Skeletal muscle satellite cell (primary cell): Measurements from ENCODE around the gene BPIFB2.

ENCODE experiments used
- H3K27me3 ChIP-seq: 2 replicates; pipeline ENCODE4 v1.7.0; 2013; ENCODE audit warnings: low read length; ENCODE audit not compliant: control insufficient read depth, insufficient read depth
- H3K36me3 ChIP-seq: 2 replicates; pipeline ENCODE4 v1.7.0; 2013; ENCODE audit warnings: mild to moderate bottlenecking, control low read depth, low read length; ENCODE audit not compliant: insufficient read depth
- H3K4me1 ChIP-seq: 2 replicates; pipeline ENCODE4 v1.7.0; 2013; ENCODE audit warnings: low read length; ENCODE audit not compliant: control insufficient read depth, insufficient read depth
- H3K4me2 ChIP-seq: 2 replicates; pipeline ENCODE4 v1.7.0; 2013; ENCODE audit warnings: mild to moderate bottlenecking, low read length
- H3K4me3 ChIP-seq: 2 replicates; pipeline ENCODE4 v1.7.0; 2013; ENCODE audit warnings: low read length
- H3K9ac ChIP-seq: 2 replicates; pipeline ENCODE4 v1.7.0; 2013; ENCODE audit warnings: mild to moderate bottlenecking, low read depth, low read length, moderate library complexity
- H3K9me3 ChIP-seq: replicated peaks from 2 replicates; pipeline ENCODE4 v1.7.0; 2013; ENCODE audit warnings: mild to moderate bottlenecking, control low read depth, low read length

BPIFB2 gene

GRCh38 chr20:32989507-32990283 is 17.8 kb upstream of the BPIFB2 start:
- H3K27me3 ChIP-seq = peaks cover 18% of the 10 kb centered on the region
- no peaks in the 10 kb centered on the region for H3K4me1 ChIP-seq
- no peak overlapping the region for H3K4me3 ChIP-seq
- no peak overlapping the region for H3K9ac ChIP-seq
- no peak overlapping the region for H3K4me2 ChIP-seq
- no peaks in the 10 kb centered on the region for H3K9me3 ChIP-seq
- no peaks in the 10 kb centered on the region for H3K36me3 ChIP-seq

GRCh38 chr20:32990426-32990825 is 17.1 kb upstream of the BPIFB2 start:
- peaks cover 18% of the 10 kb centered on the region for H3K27me3 ChIP-seq
- no peaks in the 10 kb centered on the region for H3K4me1 ChIP-seq
- no peaks in the 10 kb centered on the region for H3K36me3 ChIP-seq
- H3K9ac ChIP-seq = no peak overlapping the region
- no peak overlapping the region for H3K4me3 ChIP-seq
- no peak overlapping the region for H3K4me2 ChIP-seq
- no peaks in the 10 kb centered on the region for H3K9me3 ChIP-seq

GRCh38 chr20:32991383-32991782 is 16.1 kb upstream of the BPIFB2 start:
- Histone ChIP-seq H3K27me3 (peaks cover 16% of the 10 kb centered on the region), H3K4me1 (no peaks in the 10 kb centered on the region), H3K4me2 (no peak overlapping the region), H3K36me3 (no peaks in the 10 kb centered on the region), H3K9ac (no peak overlapping the region), H3K4me3 (no peak overlapping the region), H3K9me3 (no peaks in the 10 kb centered on the region)

GRCh38 chr20:32991792-32992641 is 15.5 kb upstream of the BPIFB2 start:
- Histone ChIP-seq H3K27me3 (peaks cover 16% of the 10 kb centered on the region), H3K36me3 (no peaks in the 10 kb centered on the region), H3K9ac (no peak overlapping the region), H3K4me3 (no peak overlapping the region), H3K4me2 (no peak overlapping the region), H3K9me3 (no peaks in the 10 kb centered on the region), H3K4me1 (no peaks in the 10 kb centered on the region)

GRCh38 chr20:32993496-32994050 is 13.9 kb upstream of the BPIFB2 start:
- H3K27me3 ChIP-seq = peaks cover 19% of the 10 kb centered on the region
- H3K4me2 ChIP-seq = no peak overlapping the region
- no peak overlapping the region for H3K9ac ChIP-seq
- no peaks in the 10 kb centered on the region for H3K36me3 ChIP-seq
- no peaks in the 10 kb centered on the region for H3K9me3 ChIP-seq
- H3K4me1 ChIP-seq = no peaks in the 10 kb centered on the region
- H3K4me3 ChIP-seq = no peak overlapping the region

GRCh38 chr20:32995802-32996201 is 11.7 kb upstream of the BPIFB2 start:
- peaks cover 15% of the 10 kb centered on the region for H3K27me3 ChIP-seq

GRCh38 chr20:32997431-32997830 is 10.1 kb upstream of the BPIFB2 start:
- H3K36me3 ChIP-seq = no peaks in the 10 kb centered on the region
- H3K4me2 ChIP-seq = no peak overlapping the region
- no peaks in the 10 kb centered on the region for H3K9me3 ChIP-seq
- no peak overlapping the region for H3K4me3 ChIP-seq
- no peak overlapping the region for H3K9ac ChIP-seq
- H3K27me3 ChIP-seq = peaks cover 7% of the 10 kb centered on the region
- H3K4me1 ChIP-seq = no peaks in the 10 kb centered on the region

More at GRCh38 chr20:32995802-32996201, 11.7 kb upstream of the BPIFB2 start:
- no peak overlapping the region for H3K9ac ChIP-seq
- H3K4me2 ChIP-seq = no peak overlapping the region
- H3K4me1 ChIP-seq = no peaks in the 10 kb centered on the region
- no peaks in the 10 kb centered on the region for H3K36me3 ChIP-seq
- H3K4me3 ChIP-seq = no peak overlapping the region
- no peaks in the 10 kb centered on the region for H3K9me3 ChIP-seq

- Histone ChIP-seq H3K4me1 (no peaks in the 10 kb centered on the region), H3K4me3 (no peak overlapping the region), H3K36me3 (no peaks in the 10 kb centered on the region), H3K27me3 (peaks cover 3% of the 10 kb centered on the region), H3K4me2 (no peak overlapping the region), H3K9ac (no peak overlapping the region), H3K9me3 (no peaks in the 10 kb centered on the region)
These were observed 7.8 kb upstream of the BPIFB2 start for GRCh38 chr20:32999603-33000250.

GRCh38 chr20:33000802-33001466 is 6.6 kb upstream of the BPIFB2 start:
- H3K4me2 ChIP-seq = no peak overlapping the region
- no peak overlapping the region for H3K9ac ChIP-seq
- H3K9me3 ChIP-seq = no peaks in the 10 kb centered on the region
- H3K36me3 ChIP-seq = no peaks in the 10 kb centered on the region
- H3K4me1 ChIP-seq = no peaks in the 10 kb centered on the region
- H3K4me3 ChIP-seq = no peak overlapping the region
- peaks cover 3% of the 10 kb centered on the region for H3K27me3 ChIP-seq

GRCh38 chr20:33002087-33002808 is 5.3 kb upstream of the BPIFB2 start:
- Histone ChIP-seq H3K9me3 (no peaks in the 10 kb centered on the region), H3K4me1 (no peaks in the 10 kb centered on the region), H3K4me2 (no peak overlapping the region), H3K27me3 (peaks cover under 1% of the 10 kb centered on the region), H3K36me3 (no peaks in the 10 kb centered on the region), H3K4me3 (no peak overlapping the region), H3K9ac (no peak overlapping the region)
